Stimulated activated CD8-positive, alpha-beta memory T cell treated with anti-CD3 and anti-CD28 coated beads, Interleukin-12 subunit alpha, Interleukin-12 subunit beta, amount 100 ng/mL, for 1 hour (primary cell): ENCODE measurements around the gene UBXN11.

Experiments used
- DNase-seq: peaks from one replicate; pipeline ENCODE4 v3.0.0-alpha.2; 2020; ENCODE audit warnings: low read depth

UBXN11 gene

DNA sequence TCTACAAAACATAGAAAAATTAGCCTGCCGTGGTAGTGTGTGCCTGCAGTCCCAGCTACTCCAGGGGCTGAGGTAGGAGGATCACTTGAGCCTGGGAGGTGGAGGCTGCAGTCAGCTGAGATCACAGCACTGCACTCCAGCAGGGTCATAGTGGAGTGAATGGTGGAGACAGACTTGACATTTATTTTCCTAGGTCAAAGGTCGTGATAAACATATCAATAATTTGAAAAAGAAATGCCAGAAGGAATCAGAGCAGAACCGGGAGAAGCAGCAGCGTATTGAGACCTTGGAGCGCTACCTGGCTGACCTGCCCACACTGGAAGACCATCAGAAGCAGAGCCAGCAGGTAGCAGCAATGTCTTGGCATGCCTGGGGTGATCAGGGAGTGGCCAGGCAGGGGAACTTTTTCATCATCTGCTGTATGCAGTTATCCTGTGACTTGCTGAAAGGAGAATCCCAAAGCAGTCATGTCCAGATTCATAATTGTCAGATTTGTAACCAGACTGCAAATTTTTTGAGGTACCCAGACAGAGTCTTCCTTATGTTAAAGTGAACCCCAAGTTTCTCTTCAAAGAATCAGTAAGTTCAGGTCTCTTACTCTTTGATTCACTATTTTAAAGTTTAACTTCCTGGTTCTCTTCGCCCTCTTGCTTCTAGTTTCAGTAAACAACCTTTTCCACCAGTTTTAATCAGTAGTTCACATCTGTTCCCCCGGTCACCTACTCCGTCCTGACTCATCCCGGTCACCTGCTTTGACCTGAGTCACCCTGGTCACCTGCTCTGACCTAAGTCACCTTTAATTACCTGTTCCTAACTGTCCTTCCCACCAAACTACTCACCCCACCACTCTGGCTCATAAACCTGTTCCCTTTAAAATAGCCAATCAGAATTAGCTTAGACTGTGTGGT lies 37.9 kb downstream of the UBXN11 start:
- DNase-seq: no peak

DNA sequence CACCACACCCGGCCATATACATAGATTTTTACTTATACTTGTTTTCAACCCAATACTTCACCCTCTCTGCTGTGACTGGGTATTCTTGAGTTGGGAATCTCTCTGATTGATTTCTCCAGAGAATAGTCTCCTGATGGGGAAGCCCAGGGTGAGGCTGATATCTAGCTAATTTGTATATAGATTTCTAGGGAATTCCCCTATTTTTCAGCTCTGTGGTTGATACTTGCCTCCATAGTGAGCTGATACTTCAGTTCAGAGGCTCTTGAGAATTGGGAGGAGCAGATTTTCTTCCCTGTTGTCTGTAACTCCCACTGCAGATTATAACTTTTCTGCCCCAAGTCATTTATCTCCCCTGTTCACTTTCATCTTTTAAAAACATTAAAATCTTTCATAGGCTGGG lies 41.0 kb downstream of the UBXN11 start:
- no peak for DNase-seq

DNA sequence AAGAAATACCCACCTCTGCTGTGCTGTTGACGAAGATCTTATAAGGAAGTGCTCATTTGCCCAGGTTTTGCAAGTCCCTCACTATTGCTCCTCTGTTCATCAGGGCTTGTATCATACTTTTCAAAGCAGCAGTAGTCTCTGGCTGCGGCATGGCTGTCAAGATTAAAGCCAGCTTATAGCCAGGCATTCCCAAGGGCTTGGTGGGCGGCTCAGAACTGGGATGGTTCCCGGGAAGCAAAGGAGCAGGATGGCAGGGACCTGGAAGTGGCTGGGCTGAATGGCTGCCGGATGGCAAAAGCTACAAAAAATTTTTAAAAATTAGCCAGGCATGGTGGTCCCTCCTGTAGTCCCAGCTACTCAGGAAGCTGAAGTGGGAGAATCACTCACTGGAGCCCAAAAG lies 43.2 kb downstream of the UBXN11 start:
- DNase-seq: no peak

DNA sequence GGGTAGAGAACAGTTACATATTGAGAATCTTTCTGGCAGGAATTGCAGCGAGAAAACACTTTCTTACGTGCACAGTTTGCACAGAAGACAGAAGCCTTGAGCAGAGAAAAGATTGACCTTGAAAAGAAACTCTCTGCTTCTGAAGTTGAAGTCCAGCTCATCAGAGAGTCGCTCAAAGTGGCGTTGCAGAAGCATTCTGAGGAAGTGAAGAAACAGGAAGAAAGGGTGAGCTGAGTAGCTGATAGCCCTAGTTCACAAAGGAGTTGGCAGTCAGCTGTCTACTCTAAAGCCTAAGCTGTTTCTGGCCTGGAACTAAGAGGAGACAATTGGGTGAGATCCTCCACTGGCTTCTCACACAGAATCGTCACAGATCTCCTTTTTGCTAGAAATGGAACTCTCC lies 46.9 kb downstream of the UBXN11 start:
- no peak for DNase-seq

DNA sequence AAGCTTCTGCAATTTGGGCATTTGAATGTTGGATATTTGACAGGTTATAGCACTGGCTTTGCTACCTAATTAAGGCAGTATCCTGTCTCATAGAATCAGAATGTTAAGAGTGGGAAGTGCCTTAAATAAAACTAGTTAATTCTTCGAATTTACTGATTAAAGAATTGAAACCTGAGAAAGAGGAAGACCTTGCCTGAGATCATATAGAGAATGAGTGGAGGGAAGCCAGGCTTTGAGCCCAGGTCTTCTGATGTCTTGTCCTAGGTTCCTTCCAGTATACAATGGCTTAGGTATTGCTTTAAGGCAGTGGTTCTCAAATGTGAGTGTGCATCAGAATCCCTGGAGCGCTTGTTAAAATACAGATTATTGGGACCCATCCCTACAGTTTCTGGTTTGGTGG lies 47.4 kb downstream of the UBXN11 start:
- no peak for DNase-seq

DNA sequence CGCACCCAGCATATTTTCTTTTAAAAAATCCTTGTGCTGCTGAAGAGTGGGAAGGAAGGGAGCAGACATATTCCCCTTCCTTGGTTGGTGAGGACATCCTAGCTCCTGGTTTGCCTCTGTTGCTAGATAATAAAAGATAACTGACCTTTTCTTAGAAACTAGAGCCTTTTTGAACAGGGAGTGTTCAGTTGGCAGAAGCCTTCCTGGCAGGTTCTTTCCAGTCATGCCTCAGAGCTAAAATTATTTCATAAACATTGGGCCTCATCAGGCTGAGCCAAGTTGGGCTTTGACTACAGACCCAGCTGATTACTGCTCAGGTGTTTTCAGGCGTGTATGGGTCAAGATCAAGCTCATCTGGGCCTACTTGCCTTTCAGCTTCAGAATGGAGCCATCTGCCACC lies 49.2 kb downstream of the UBXN11 start:
- no peak for DNase-seq

DNA sequence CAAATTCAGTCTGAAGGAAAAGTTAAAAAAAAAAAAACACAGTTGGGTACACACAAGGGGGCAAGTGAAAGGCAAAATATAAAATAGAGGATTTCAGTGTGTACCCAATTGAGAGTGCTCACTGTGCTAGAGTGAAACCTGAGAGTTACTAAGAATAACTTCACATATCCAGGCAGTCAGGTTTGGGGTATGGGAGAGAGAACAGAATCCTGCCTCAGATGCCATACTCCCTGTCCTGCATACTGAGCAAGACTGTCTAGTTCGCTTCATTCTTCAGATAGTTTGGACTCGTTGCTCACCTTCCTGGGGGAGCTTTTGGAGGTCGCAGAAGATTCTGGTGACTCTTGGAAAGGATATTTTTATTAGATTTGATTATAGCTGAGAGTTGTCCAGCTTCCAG lies 52.0 kb downstream of the UBXN11 start:
- DNase-seq: no peak

DNA sequence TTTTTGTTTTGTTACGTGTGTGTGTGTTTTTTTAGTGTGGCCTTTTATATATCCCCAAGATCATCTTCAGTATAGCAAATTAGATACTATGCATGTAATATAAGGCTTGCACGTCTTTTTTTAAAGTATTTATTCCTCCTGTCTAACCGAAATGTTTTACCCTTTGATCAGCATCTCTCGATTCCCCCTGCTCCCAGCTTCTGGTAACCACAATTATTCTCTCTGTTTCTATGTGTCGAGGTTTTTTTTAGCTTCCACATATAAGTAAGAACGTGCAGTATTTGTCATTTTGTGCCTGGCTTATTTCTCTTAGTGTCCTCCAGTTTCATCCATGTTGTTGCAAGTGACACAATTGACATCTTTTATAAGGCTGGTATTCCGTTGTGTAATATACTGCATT lies 53.7 kb downstream of the UBXN11 start:
- DNase-seq: no peak

DNA sequence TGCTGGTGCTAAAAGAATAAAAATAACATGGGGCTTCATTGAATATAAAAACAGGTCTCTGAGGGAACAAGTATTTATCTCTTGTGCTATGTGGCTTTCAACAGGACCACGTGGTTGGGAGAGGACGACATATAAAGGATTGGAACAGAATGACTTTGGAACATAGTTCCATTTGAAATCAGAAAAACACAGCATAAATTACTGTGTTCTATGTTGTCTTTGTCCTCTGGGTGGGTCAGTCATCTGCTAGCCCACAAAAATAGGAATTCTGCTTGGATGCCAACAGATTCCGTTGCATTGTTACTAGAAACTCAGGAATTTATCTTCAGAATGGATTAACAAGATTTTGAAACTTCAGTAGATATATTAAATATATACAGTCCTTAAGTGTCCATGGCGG lies 66.5 kb downstream of the UBXN11 start:
- DNase-seq: no peak

DNA sequence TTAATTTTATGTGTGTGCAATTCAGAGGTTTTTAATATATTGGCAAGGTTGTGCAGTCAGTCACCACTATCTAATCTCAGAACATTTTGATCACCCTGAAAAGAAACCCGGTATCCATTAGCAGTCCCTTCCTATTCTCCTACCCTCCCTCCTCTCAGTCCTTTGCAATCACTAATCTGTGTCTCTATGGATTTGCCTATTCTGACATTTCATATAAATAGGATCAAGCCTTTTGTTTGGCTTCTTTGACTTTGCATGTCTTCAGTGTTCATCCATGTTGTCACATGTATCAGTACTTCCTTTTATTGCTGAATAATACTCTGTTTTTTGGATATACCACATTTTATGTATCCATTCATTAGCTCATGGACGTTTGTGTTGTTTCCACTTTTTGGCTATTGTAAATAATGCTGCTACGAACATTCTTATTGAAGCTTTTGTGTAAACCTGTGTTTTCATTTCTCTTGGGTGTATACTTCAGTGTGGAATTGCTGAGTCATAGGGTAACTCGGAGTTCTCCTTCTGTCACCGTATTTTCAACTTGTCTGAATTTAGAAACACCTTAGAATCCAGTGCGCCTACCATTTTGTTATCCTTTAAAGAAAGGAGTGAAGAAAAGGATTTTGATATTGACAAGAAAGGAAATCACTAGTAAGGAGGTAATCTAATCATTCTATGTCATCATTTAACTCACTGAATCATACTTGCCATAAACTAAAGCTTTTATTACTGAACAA lies 69.0 kb downstream of the UBXN11 start:
- DNase-seq: no peak

DNA sequence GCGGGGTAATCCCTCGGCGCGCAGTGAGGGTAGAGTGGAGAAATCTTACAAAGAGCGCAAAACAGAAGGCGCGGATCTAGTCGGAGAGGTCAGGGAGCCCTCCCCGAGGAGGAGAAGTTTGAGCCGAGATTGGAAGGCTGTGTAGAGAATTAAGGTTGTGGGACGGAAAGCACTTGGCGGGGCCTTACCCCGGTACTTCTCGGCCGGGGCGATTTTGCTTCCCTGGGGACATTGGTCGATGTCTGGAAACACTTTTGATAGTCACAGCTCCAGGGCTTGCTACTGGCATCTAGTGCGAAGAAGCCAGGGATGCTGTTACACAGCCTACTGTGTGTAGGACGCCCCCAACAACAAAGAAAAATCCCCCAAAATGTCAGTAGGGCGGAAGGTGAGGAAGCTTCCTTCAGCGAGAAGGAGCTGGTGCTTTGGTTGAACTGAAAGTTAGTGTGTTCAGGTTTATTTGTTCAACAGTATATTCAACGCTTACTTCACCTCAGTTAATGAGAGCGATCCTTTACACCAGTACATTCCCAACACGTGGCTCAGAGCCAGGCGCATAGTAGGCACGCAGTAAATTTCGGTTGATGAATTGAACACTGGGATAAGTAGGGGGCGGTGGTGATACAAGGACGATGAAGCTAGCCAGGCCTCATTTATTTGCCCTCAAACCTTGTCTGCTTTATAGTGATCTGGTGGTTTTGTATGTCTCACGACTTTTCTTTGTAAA lies 71.6 kb downstream of the UBXN11 start:
- no peak for DNase-seq

DNA sequence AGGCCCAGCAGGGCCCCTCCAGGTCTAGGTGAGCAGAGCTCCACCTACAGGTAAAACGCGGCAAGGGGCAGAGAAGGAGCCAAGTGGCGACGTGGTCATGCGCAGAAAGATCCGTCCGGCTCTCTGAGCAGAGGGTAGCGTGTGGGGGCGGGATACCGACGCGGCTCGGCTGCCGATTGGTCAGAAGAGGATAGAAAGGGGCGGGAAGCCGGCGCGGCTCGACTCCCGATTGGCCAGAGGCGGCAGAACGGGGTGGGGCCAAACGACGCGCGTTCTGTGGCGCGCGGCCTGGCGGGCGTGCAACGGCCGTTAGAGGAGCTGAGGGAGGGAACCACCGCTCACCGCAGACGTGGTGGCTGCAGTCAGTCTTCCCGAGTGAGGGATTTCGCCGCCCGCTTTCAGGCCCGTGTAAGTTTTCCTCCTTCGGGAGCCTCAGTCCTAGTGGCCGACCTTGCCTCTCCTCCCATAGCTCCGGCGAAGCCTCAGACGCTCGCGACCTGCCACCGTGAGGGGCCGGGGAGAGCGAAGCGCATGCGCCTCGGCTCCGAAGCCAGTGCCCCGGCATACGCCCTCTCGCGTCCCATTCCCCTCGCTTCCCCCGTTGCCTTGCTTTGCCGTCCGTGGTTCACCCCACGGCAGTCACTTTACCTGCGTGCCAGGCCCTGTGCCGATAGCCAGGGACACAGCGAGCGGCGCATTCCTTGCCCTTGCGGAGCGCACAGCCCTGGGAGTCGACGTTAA lies 72.4 kb downstream of the UBXN11 start, which contains the start of gene CEP85:
Gene CEP85 (plus strand): TSS at position 298 of the 741 bp plus-strand sequence. CDS start 5,584 bp downstream, outside the sequence.
- peak; percentile 99 for DNase-seq
